B cell (primary cell): ENCODE data around the gene TENT4B.

Source experiments
- EZH2 ChIP-seq: IDR thresholded peaks from 2 replicates; pipeline ENCODE4 v1.6.1; 2012; ENCODE audit warnings: borderline replicate concordance, low read depth, mild to moderate bottlenecking, moderate library complexity, low read length; ENCODE audit not compliant: insufficient read depth, poor library complexity, severe bottlenecking
- TF ChIP-seq, protein P1 (sequence below): fragments of 200-600 bp; IDR thresholded peaks from one replicate; pipeline ENCODE4 v1.8.0; 2022; ENCODE audit warnings: antibody characterized with exemption, mild to moderate bottlenecking

DNA sequence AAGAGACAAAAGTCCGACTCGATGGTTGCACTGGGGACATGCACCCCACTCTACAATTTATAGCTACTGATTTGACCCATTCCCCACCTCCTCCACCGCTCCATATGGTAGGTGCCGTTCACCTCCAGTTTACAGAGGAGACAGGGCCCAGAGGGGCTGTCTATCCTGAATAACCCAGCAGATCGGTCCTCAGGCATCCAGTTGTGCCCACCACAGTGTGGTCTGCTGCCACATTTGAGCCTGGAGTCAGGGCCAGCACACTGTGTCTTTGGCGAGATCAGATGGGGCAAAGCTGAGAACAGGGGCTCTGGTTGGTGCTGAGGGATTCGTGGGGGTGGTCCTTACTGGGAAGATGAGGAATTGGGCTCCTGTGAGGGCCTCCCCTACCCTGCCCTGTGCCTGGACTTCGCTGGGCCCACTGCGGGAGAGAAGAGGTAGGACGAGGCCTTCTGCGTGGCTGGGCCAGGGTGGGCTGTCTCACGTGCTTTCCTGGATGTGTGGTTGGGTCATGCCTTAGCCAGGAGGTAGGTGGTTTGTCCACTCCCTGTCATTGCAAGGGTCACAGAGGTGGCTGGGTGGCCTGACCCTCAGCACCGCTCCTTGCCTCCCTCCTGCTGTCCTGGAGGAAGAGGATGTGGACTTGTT is 116.1 kb downstream of the TENT4B start:
- TF ChIP-seq, protein P1, sequence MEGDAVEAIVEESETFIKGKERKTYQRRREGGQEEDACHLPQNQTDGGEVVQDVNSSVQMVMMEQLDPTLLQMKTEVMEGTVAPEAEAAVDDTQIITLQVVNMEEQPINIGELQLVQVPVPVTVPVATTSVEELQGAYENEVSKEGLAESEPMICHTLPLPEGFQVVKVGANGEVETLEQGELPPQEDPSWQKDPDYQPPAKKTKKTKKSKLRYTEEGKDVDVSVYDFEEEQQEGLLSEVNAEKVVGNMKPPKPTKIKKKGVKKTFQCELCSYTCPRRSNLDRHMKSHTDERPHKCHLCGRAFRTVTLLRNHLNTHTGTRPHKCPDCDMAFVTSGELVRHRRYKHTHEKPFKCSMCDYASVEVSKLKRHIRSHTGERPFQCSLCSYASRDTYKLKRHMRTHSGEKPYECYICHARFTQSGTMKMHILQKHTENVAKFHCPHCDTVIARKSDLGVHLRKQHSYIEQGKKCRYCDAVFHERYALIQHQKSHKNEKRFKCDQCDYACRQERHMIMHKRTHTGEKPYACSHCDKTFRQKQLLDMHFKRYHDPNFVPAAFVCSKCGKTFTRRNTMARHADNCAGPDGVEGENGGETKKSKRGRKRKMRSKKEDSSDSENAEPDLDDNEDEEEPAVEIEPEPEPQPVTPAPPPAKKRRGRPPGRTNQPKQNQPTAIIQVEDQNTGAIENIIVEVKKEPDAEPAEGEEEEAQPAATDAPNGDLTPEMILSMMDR: no peak
- TF ChIP-seq EZH2: no peak
